GM13977 (cell line): ENCODE measurements around the gene RNF144B.
"Not testable (repeated sequence)": the region's sequence is repeated elsewhere in the genome, so short reads cannot be mapped to it uniquely, and the experiment has no call there.

Experiments used
- DNase-seq: peaks from one replicate; pipeline ENCODE4 v3.0.0; 2012; ENCODE audit warnings: low spot score
- in situ Hi-C: fragments of 300-500 bp; cut with MboI; formaldehyde crosslinking; loops from one replicate; pipeline ENCODE4 v1.12.0; 2022; ENCODE audit warnings: low sequenced_read_pairs, low pct_unique_long_range_greater_than_20kb, mixed read lengths, inconsistent platforms; ENCODE audit not compliant: unreplicated experiment
- TF ChIP-seq, protein P1 (sequence below): IDR thresholded peaks from 2 replicates; pipeline ENCODE4 v1.5.1; 2012; ENCODE audit warnings: mild to moderate bottlenecking, control low read depth; ENCODE audit not compliant: insufficient read depth; ENCODE audit errors: extremely low read depth, missing control alignments

RNF144B gene

DNA sequence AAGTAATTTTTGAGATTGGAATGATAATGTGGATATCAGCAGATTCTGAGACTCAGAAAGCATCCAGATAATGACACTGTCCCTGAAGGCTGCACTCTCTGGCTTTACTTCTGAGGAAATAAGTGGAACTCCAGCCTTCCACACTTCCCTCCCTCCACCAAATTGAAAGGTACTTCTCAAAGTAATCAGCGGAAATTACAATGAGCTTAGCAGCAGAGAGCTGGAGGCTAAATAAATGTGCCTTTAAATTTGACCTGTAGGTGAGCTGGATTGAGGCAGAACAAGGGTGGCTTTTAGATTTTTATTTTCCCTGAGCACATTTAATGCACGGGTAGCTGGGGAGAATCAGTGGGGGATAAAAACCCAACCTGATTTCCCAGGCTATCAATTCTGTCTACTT lies 39.3 kb upstream of the RNF144B start:
- in situ Hi-C loops: no loop called here
- TF ChIP-seq, protein P1, sequence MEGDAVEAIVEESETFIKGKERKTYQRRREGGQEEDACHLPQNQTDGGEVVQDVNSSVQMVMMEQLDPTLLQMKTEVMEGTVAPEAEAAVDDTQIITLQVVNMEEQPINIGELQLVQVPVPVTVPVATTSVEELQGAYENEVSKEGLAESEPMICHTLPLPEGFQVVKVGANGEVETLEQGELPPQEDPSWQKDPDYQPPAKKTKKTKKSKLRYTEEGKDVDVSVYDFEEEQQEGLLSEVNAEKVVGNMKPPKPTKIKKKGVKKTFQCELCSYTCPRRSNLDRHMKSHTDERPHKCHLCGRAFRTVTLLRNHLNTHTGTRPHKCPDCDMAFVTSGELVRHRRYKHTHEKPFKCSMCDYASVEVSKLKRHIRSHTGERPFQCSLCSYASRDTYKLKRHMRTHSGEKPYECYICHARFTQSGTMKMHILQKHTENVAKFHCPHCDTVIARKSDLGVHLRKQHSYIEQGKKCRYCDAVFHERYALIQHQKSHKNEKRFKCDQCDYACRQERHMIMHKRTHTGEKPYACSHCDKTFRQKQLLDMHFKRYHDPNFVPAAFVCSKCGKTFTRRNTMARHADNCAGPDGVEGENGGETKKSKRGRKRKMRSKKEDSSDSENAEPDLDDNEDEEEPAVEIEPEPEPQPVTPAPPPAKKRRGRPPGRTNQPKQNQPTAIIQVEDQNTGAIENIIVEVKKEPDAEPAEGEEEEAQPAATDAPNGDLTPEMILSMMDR: no peak
- no peak for DNase-seq

DNA sequence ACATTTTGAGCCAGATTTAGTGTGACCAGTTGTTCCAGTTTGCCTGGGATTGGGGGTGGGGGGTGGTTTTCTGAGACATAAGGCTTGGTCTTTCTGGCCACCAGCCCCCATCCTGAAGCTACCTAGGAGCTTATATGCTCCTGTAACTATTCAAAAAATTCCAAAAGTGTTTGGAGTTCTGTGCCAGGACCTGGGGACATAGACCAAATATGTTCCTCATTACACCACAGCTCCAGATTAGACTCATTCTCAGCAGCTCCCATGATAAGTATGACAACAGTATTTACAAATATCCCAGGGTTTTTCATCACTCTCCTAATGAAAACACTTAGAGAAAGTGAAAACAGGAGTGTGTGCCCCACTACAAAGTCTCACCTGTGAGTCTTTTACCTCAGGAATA lies 37.8 kb upstream of the RNF144B start:
- in situ Hi-C loops: no loop called here
- TF ChIP-seq, protein P1: no peak
- DNase-seq: no peak

DNA sequence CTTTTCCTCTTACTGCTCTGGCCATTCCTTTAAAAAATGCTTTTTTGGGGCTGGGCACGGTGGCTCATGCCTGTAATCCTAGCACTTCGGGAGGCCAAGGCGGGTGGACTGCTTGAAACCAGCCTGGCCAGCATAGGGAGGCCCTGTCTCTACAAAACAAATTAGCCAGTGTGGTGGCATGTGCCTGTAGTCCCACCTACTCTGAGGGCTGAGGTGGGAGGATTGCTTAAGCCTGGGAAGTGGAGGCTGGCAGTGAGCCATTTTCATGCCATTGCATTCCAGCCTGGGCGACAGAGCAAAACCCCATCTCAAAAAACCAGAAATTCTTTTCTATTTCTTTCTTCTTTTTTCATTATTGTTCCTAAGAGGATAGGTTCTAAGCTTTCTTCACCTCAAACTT lies 36.9 kb upstream of the RNF144B start:
- in situ Hi-C loops: no loop called here
- TF ChIP-seq, protein P1: no peak
- DNase-seq: no peak

DNA sequence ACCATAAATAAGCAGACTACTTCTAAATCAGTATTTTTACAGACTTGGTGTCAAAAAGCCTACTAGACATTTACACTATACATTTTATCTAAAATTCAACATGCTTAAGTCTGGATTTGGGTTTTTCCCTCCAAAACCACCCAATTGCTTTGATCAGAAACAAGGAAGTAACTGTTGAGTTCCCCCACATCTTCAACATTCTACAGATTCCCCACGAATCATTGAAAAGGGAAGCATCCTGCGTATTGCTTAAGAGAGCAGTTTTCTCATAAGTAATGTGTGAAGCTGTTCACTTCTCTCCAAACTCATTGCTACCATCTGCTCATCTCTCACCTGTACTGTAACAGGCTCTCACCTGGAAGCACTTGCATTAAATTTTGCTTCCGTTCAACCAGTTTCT lies 36.4 kb upstream of the RNF144B start:
- in situ Hi-C loops: no loop called here
- no peak for DNase-seq
- TF ChIP-seq, protein P1: no peak

DNA sequence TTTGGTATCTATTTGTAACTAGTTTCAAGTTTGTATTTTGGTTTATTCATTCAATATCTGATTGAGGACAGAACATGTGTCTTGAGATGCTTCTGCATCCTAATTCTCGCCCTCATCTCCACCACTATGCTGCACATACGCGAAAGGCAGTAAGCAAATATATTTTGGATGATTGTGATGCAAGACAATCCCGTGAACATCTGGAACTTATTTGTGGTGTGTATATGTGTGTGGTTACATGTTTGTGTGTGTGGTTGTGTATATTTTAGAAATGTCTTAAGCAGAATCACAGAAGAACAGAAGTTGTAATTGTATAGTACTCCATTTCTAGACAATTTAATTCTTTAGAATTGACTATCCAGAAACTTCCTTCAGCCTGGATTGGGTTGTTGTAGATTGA lies 35.1 kb upstream of the RNF144B start:
- no peak for DNase-seq
- TF ChIP-seq, protein P1: no peak
- in situ Hi-C loops: no loop called here

DNA sequence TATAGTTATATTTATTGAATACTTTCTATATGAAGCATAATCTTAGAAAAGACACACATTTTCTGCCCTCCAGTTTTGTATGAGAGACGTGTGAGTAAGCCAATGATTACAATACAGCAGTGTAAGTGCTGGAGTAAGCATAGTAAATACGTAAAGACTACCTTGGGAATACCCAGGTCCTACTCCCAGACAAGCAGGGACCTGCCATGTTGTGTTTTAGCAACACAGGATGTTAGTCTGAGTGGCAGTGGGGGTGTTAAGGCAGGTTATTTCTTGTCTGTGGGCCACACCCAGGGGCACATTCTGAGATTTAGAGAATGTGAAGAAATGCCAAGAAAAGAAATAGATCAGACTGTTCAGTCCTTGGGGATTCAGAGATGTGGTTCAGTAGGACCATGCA lies 34.3 kb upstream of the RNF144B start:
- TF ChIP-seq, protein P1: no peak
- in situ Hi-C loops: no loop called here
- no peak for DNase-seq

DNA sequence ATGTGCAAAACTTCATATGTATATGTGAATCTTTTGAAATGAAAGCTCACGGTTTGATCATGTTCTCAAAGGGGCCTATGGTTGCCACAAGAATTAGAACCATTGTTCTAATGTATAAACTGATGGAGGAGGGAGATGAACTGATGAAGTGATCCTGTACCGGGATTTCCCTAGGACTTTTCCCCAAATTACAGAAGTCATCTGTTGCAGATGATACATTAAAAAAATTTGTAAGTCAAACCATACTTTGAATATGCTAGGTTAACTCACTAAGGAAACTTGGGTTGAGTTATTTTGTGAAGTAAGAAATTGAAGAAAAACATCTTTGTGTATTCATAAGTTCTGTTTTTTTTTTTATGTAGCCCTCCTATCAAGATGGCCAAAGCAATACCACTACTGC lies 33.9 kb upstream of the RNF144B start:
- in situ Hi-C loops: no loop called here
- TF ChIP-seq, protein P1: no peak

DNA sequence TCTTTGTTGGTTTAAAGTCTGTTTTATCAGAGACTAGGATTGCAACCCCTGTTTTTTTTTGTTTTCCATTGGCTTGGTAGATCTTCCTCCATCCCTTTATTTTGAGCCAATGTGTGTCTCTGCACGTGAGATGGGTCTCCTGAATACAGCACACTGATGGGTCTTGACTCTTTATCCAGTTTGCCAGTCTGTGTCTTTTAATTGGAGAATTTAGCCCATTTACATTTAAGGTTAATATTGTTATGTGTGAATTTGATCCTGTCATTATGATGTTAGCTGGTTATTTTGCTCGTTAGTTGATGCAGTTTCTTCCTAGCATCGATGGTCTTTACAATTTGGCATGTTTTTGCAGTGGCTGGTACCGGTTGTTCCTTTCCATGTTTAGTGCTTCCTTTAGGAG lies 29.6 kb upstream of the RNF144B start:
- in situ Hi-C loops, DNase-seq: not testable (repeated sequence)

More for the DNA sequence above, 33.9 kb upstream of the RNF144B start:
- DNase-seq: no peak
